Uterus (tissue), 4 donors: Measurements from ENCODE around the gene AK5. TPM values are rescaled to one million over a fixed set of nuclear protein-coding genes. Genes with fewer than 3 reads are reported as not detected.

Source experiments
- DNase-seq, 2 donors: peaks; one replicate each; pipeline ENCODE4 v3.0.0-alpha.2; 2019 to 2020
- H3K27ac ChIP-seq, 2 donors: fragments of 200-600 bp; sonication (generic); 1 replicate in 1 of 2; 2 replicates in 1 of 2; pipeline ENCODE4 v1.5.1; 2016 to 2018
- H3K27me3 ChIP-seq, 2 donors: fragments of 200-600 bp; sonication (generic); one replicate each; pipeline ENCODE4 v1.5.1; 2018 to 2019; ENCODE audit warnings: control low read depth in 1 of 2
- H3K36me3 ChIP-seq, 2 donors: fragments of 200-600 bp; sonication (generic); one replicate each; pipeline ENCODE4 v1.5.1; 2019; ENCODE audit warnings: control low read depth in 1 of 2
- H3K4me1 ChIP-seq, 2 donors: fragments of 200-600 bp; sonication (generic); one replicate each; pipeline ENCODE4 v1.5.1; 2018 to 2019; ENCODE audit warnings: control low read depth in 1 of 2
- H3K4me3 ChIP-seq, 2 donors: fragments of 200-600 bp; sonication (generic); 1 replicate in 1 of 2; 2 replicates in 1 of 2; pipeline ENCODE4 v1.5.1; 2018 to 2019; ENCODE audit warnings: mild to moderate bottlenecking in 1 of 2
- H3K9me3 ChIP-seq, 2 donors: fragments of 200-600 bp; sonication (generic); one replicate each; pipeline ENCODE4 v1.5.1; 2019; ENCODE audit warnings: control low read depth in 1 of 2
- CTCF ChIP-seq, 4 experiments: fragments of 200-600 bp in 2 of 4; fragments of 450-650 bp in 2 of 4; sonication (generic) in 2 of 4; IDR thresholded peaks; one replicate each; pipeline ENCODE4 v1.5.1; 2016 to 2019; ENCODE audit warnings: antibody characterized with exemption in 4 of 4, mild to moderate bottlenecking in 2 of 4, moderate library complexity in 1 of 4
- POLR2A ChIP-seq, 2 donors: fragments of 450-650 bp; IDR thresholded peaks; one replicate each; pipeline ENCODE4 v1.6.1; 2016; ENCODE audit warnings: antibody characterized with exemption in 2 of 2, mild to moderate bottlenecking in 1 of 2, moderate library complexity in 1 of 2
- intact Hi-C: fragments of 100-400 bp; cut with DNase I; formaldehyde crosslinking; loops from one replicate; pipeline ENCODE4 v1.15.1; 2023; ENCODE audit warnings: low total_unique reads
- total RNA-seq, 4 donors: library from RNA; depleted of rRNA in 3 of 4; stranded (reverse); fragments of >200 nt in 3 of 4; gene quantifications; one replicate each; pipeline versions ENCODE4 v1.1.0 to v1.2.4, GENCODE V29; 2014 to 2023
- donor health status: DM: yes; HTN: yes; CAD: no.

Gene AK5
- total RNA-seq, 4 donors from 2014 or later, result 0.88 to 4.6 TPM; not detected in 2

- intact Hi-C loops, result no loop called here
- H3K4me1 ChIP-seq, result no peaks in the 10 kb centered on the region
- no peaks in the 10 kb centered on the region for H3K36me3 ChIP-seq
- no peaks in the 10 kb centered on the region for H3K9me3 ChIP-seq
- no peak for DNase-seq
- TF ChIP-seq POLR2A (IDR thresholded peaks at IDR 0.05), result no peak
- TF ChIP-seq CTCF (IDR thresholded peaks at IDR 0.05), result no peak
- no peak overlapping the region for H3K4me3 ChIP-seq
- H3K27me3 ChIP-seq, result no peaks in the 10 kb centered on the region
- no peak overlapping the region for H3K27ac ChIP-seq
These were observed 34.2 kb downstream of the AK5 start for GRCh38 chr1:77316006-77316405.

- Histone ChIP-seq H3K4me1 (no peaks in the 10 kb centered on the region), H3K36me3 (no peaks in the 10 kb centered on the region), H3K9me3 (no peaks in the 10 kb centered on the region), H3K4me3 (no peak overlapping the region), H3K27ac (no peak overlapping the region), H3K27me3 (no peaks in the 10 kb centered on the region)
- intact Hi-C loops, result no loop called here
- TF ChIP-seq POLR2A (IDR thresholded peaks at IDR 0.05), result no peak
- TF ChIP-seq CTCF (IDR thresholded peaks at IDR 0.05), result no peak
- DNase-seq, result no peak
These were observed 35.1 kb downstream of the AK5 start for GRCh38 chr1:77316966-77317365.

- H3K4me1 ChIP-seq, result no peaks in the 10 kb centered on the region
- no peaks in the 10 kb centered on the region for H3K36me3 ChIP-seq
- no peak for DNase-seq
- H3K9me3 ChIP-seq, result no peaks in the 10 kb centered on the region
- no peaks in the 10 kb centered on the region for H3K27me3 ChIP-seq
- H3K4me3 ChIP-seq, result no peak overlapping the region
- intact Hi-C loops, result no loop called here
- H3K27ac ChIP-seq, result no peak overlapping the region
- TF ChIP-seq CTCF (IDR thresholded peaks at IDR 0.05) (no peak), POLR2A (IDR thresholded peaks at IDR 0.05) (no peak)
These were observed 37.4 kb downstream of the AK5 start for GRCh38 chr1:77319036-77319705.

GRCh38 chr1:77322061-77322900 is 40.5 kb downstream of the AK5 start:
- H3K9me3 ChIP-seq, result no peaks in the 10 kb centered on the region
- no peaks in the 10 kb centered on the region for H3K36me3 ChIP-seq
- no peak overlapping the region for H3K27ac ChIP-seq
- intact Hi-C loops, result no loop called here
- TF ChIP-seq CTCF (IDR thresholded peaks at IDR 0.05) (no peak), POLR2A (IDR thresholded peaks at IDR 0.05) (no peak)
- no peak overlapping the region for H3K4me3 ChIP-seq
- H3K4me1 ChIP-seq, result no peaks in the 10 kb centered on the region
- DNase-seq, result no peak
- no peaks in the 10 kb centered on the region for H3K27me3 ChIP-seq

GRCh38 chr1:77333501-77333900 is 51.7 kb downstream of the AK5 start:
- no peak for DNase-seq
- Histone ChIP-seq H3K27me3 (no peaks in the 10 kb centered on the region), H3K36me3 (no peaks in the 10 kb centered on the region), H3K27ac (no peak overlapping the region), H3K9me3 (no peaks in the 10 kb centered on the region), H3K4me1 (no peaks in the 10 kb centered on the region), H3K4me3 (no peak overlapping the region)
- intact Hi-C loops, result no loop called here
- TF ChIP-seq CTCF (IDR thresholded peaks at IDR 0.05) (no peak), POLR2A (IDR thresholded peaks at IDR 0.05) (no peak)
